H1 (cell line): ENCODE measurements around the gene EGF. TPM values are rescaled to one million over a fixed set of nuclear protein-coding genes. Genes with fewer than 3 reads are reported as not detected.

Source experiments
- CTCF ChIA-PET: fragments of 300-600 bp; sonication (Branson Sonifier 250); formaldehyde crosslinking; loops from one replicate; lab custom pipeline; 2021; ENCODE audit not compliant: partially characterized antibody; lab: Charles Lee
- POLR2A ChIA-PET: fragments of 300-600 bp; sonication (Branson Sonifier 250); formaldehyde crosslinking; loops from one replicate; lab custom pipeline; 2021; ENCODE audit warnings: inconsistent platforms; ENCODE audit not compliant: partially characterized antibody; lab: Charles Lee
- DNase-seq, 2 experiments: peaks; one replicate each; pipeline versions ENCODE4 v3.0.0 to v3.0.0-alpha.2; 2010 to 2022; ENCODE audit warnings: low spot score in 2 of 2, low read depth in 1 of 2, mixed read lengths in 1 of 2
- FAIRE-seq: peaks from 2 replicates; lab custom pipeline; 2011; peaks lifted over from hg19 to GRCh38; lab: Jason Lieb, UNC
- H2AFZ ChIP-seq: 2 replicates; pipeline ENCODE4 v1.8.1; 2012; ENCODE audit warnings: low read length, inconsistent platforms
- H2AK5ac ChIP-seq: 2 replicates; pipeline ENCODE4 v1.6.1; 2013; ENCODE audit warnings: low read depth, low read length
- H2BK120ac ChIP-seq: replicated peaks from 2 replicates; pipeline ENCODE3; 2013; ENCODE audit warnings: low read depth, low read length, inconsistent platforms
- H2BK12ac ChIP-seq: 2 replicates; pipeline ENCODE4 v1.6.1; 2013; ENCODE audit warnings: low read depth, low read length
- H2BK15ac ChIP-seq: 2 replicates; pipeline ENCODE4 v1.6.1; 2013; ENCODE audit warnings: low read length
- H2BK20ac ChIP-seq: 2 replicates; pipeline ENCODE4 v1.6.1; 2013; ENCODE audit warnings: low read length
- H2BK5ac ChIP-seq: 2 replicates; pipeline ENCODE4 v1.6.1; 2013; ENCODE audit warnings: low read depth, low read length
- H3K14ac ChIP-seq: 2 replicates; pipeline ENCODE4 v1.6.1; 2013; ENCODE audit warnings: inconsistent platforms; ENCODE audit not compliant: insufficient read length
- H3K18ac ChIP-seq: 2 replicates; pipeline ENCODE4 v1.6.1; 2013; ENCODE audit warnings: low read length; ENCODE audit errors: extremely low read depth
- H3K23ac ChIP-seq: 2 replicates; pipeline ENCODE4 v1.6.1; 2013; ENCODE audit warnings: inconsistent platforms; ENCODE audit not compliant: insufficient read length
- H3K23me2 ChIP-seq: 2 replicates; pipeline ENCODE4 v1.6.1; 2013; ENCODE audit warnings: low read depth, low read length
- H3K27ac ChIP-seq: 2 replicates; pipeline ENCODE4 v1.6.1; 2011; ENCODE audit warnings: low read depth, low read length, inconsistent platforms
- H3K27me3 ChIP-seq, 4 experiments: replicated peaks in 1 of 4; 1 replicate in 1 of 4; 2 replicates in 3 of 4; pipeline versions ENCODE4 v1.6.1 to v1.8.1; 2011 to 2013; ENCODE audit warnings: low read length in 3 of 4, mild to moderate bottlenecking in 3 of 4, inconsistent platforms in 2 of 4, mixed read lengths in 2 of 4, moderate library complexity in 1 of 4; ENCODE audit not compliant: control insufficient read depth in 3 of 4, insufficient read depth in 3 of 4; ENCODE audit errors: extremely low read depth in 1 of 4
- H3K36me3 ChIP-seq, 4 experiments: 2 replicates each; pipeline versions ENCODE4 v1.6.1 to v1.8.1; 2011 to 2013; ENCODE audit warnings: mild to moderate bottlenecking in 4 of 4, low read length in 3 of 4, moderate library complexity in 2 of 4, control low read depth in 1 of 4, inconsistent platforms in 1 of 4; ENCODE audit not compliant: insufficient read depth in 4 of 4, control insufficient read depth in 2 of 4
- H3K4ac ChIP-seq: replicated peaks from 2 replicates; pipeline ENCODE3; 2013; ENCODE audit warnings: low read length, low read depth, mixed read lengths, inconsistent platforms; ENCODE audit not compliant: insufficient read length
- H3K4me1 ChIP-seq, 4 experiments: replicated peaks in 1 of 4; 1 replicate in 1 of 4; 2 replicates in 3 of 4; pipeline versions ENCODE4 v1.6.1 to v1.8.1; 2011 to 2013; ENCODE audit warnings: low read length in 3 of 4, inconsistent platforms in 2 of 4, mixed read lengths in 1 of 4; ENCODE audit not compliant: insufficient read depth in 4 of 4, control insufficient read depth in 3 of 4
- H3K4me2 ChIP-seq, 2 experiments: 2 replicates each; pipeline versions ENCODE4 v1.6.1 to v1.8.1; 2011 to 2013; ENCODE audit warnings: low read depth in 2 of 2, low read length in 2 of 2, control low read depth in 1 of 2, inconsistent platforms in 1 of 2, mild to moderate bottlenecking in 1 of 2; ENCODE audit not compliant: insufficient read depth in 1 of 2
- H3K4me3 ChIP-seq, 4 experiments: fragments of 200-600, 300-600 bp in 1 of 4; sonication (generic), shearing (Covaris generic), sonication (Bioruptor Twin) in 1 of 4; 2 replicates each; pipeline versions ENCODE4 v1.5.1 to v1.8.1; 2011 to 2016; ENCODE audit warnings: low read length in 4 of 4, low read depth in 3 of 4, control low read depth in 2 of 4, inconsistent platforms in 2 of 4, mild to moderate bottlenecking in 2 of 4, mixed read lengths in 1 of 4, moderate library complexity in 1 of 4; ENCODE audit not compliant: insufficient read depth in 2 of 4; ENCODE audit errors: extremely low read depth in 1 of 4
- H3K56ac ChIP-seq: replicated peaks from 2 replicates; pipeline ENCODE3; 2013; ENCODE audit warnings: low read depth, mild to moderate bottlenecking, mixed read lengths, low read length, inconsistent platforms; ENCODE audit not compliant: insufficient read length
- H3K79me1 ChIP-seq: 2 replicates; pipeline ENCODE4 v1.6.1; 2013; ENCODE audit warnings: low read depth, low read length, control low read depth
- H3K79me2 ChIP-seq, 2 experiments: 2 replicates each; pipeline versions ENCODE4 v1.6.1 to v1.8.1; 2012 to 2013; ENCODE audit warnings: low read length in 2 of 2, mild to moderate bottlenecking in 2 of 2, inconsistent platforms in 1 of 2; ENCODE audit not compliant: insufficient read depth in 2 of 2, control insufficient read depth in 1 of 2
- H3K9ac ChIP-seq, 4 experiments: replicated peaks in 1 of 4; 1 replicate in 1 of 4; 2 replicates in 3 of 4; pipeline versions ENCODE4 v1.6.1 to v1.8.1; 2011 to 2013; ENCODE audit warnings: low read depth in 3 of 4, low read length in 3 of 4, control low read depth in 2 of 4, mild to moderate bottlenecking in 2 of 4, moderate library complexity in 2 of 4, inconsistent platforms in 1 of 4; ENCODE audit errors: extremely low read depth in 1 of 4
- H3K9me3 ChIP-seq, 2 experiments: 2 replicates each; pipeline versions ENCODE4 v1.6.1 to v1.8.1; 2012 to 2013; ENCODE audit warnings: mild to moderate bottlenecking in 2 of 2, moderate library complexity in 2 of 2, control low read depth in 1 of 2, inconsistent platforms in 1 of 2, low read depth in 1 of 2, low read length in 1 of 2, mixed read lengths in 1 of 2; ENCODE audit not compliant: insufficient read depth in 2 of 2
- H4K20me1 ChIP-seq, 2 experiments: replicated peaks in 1 of 2; 2 replicates each; pipeline versions ENCODE3 to v1.8.1; 2011 to 2013; ENCODE audit warnings: inconsistent platforms in 2 of 2, low read length in 2 of 2, mild to moderate bottlenecking in 1 of 2; ENCODE audit not compliant: insufficient read depth in 2 of 2, control insufficient read depth in 1 of 2
- H4K5ac ChIP-seq: 2 replicates; pipeline ENCODE4 v1.6.1; 2013; ENCODE audit warnings: low read length, low read depth, mixed read lengths, inconsistent platforms; ENCODE audit not compliant: insufficient read length
- H4K8ac ChIP-seq: 2 replicates; pipeline ENCODE4 v1.8.0; 2013; ENCODE audit warnings: mild to moderate bottlenecking, moderate library complexity, low read length, inconsistent platforms; ENCODE audit not compliant: insufficient read depth; ENCODE audit errors: extremely low read depth
- H4K91ac ChIP-seq: replicated peaks from 2 replicates; pipeline ENCODE3; 2013; ENCODE audit warnings: low read length, mixed read lengths, inconsistent platforms; ENCODE audit not compliant: insufficient read length
- CEBPB ChIP-seq: IDR thresholded peaks from 2 replicates; pipeline ENCODE4 v1.6.1; 2012; ENCODE audit warnings: low read depth, low read length
- SIX5 ChIP-seq: IDR thresholded peaks from 2 replicates; pipeline ENCODE4 v1.6.1; 2011; ENCODE audit warnings: mild to moderate bottlenecking, low read depth, low read length
- WGBS, 2 experiments: shearing (Covaris generic) in 1 of 2; methylation state at CpG; one replicate each; pipeline versions ENCODE4 v1.1.6 to v1.1.7; 2013 to 2015; ENCODE audit warnings: low lambda C conversion rate in 2 of 2, mixed read lengths in 2 of 2, inconsistent platforms in 1 of 2, low coverage in 1 of 2, missing lambda C conversion rate in 1 of 2; ENCODE audit not compliant: insufficient replicate concordance in 2 of 2, insufficient coverage in 1 of 2, insufficient read length in 1 of 2; ENCODE audit errors: extremely low coverage in 1 of 2, missing lambda C conversion rate in 1 of 2; 5-methylcytosine and 5-hydroxymethylcytosine counted together
- polyA plus RNA-seq, 7 experiments: library from polyadenylated mRNA; depleted of rRNA in 3 of 7; stranded (reverse) in 5 of 7; unstranded in 2 of 7; fragments of >200 nt in 5 of 7; fragments of 200-250 nt in 2 of 7; gene quantifications; 1 replicate in 5 of 7; 2 replicates in 1 of 7; 4 replicates in 1 of 7; pipeline versions ENCODE4 v1.2.1 to v1.2.3, GENCODE V29; 2011 to 2013; ENCODE audit warnings: missing spikeins in 2 of 7, mixed read lengths in 2 of 7
- total RNA-seq: library from RNA; stranded (reverse); fragmentation: NEBNext Ultra II Directional; extraction: Animal tissue kit (Norgen Biotek cat#: 25700); gene quantifications from 2 replicates; pipeline ENCODE4 v1.2.1, GENCODE V29; 2021

Gene EGF
- total and polyA plus RNA-seq, 2 of the 8 experiments (the other 6 are each of a cell fraction or from before 2014, with no cell fraction given), result 1.5 to 2.6 TPM

- Histone ChIP-seq H2AK5ac (no peak overlapping the region), H4K91ac (no peak overlapping the region), H3K4me3 (no peak overlapping the region), H3K9me3 (no peaks in the 10 kb centered on the region), H3K27me3 (no peaks in the 10 kb centered on the region), H4K20me1 (no peaks in the 10 kb centered on the region), H3K4me1 (no peaks in the 10 kb centered on the region), H3K4ac (no peak overlapping the region), H3K23ac (no peak overlapping the region), H4K5ac (no peak overlapping the region), H3K56ac (no peak overlapping the region), H2BK15ac (no peak overlapping the region), H2BK5ac (no peak overlapping the region), H4K8ac (no peak overlapping the region), H3K4me2 (no peak overlapping the region), H3K9ac (no peak overlapping the region), H3K23me2 (no peaks in the 10 kb centered on the region; the same call in 1 of the 2 replicates), H3K14ac (no peak overlapping the region), H2BK120ac (no peak overlapping the region), H2AFZ (no peak overlapping the region), H3K36me3 (no peaks in the 10 kb centered on the region), H2BK20ac (no peak overlapping the region), H3K79me2 (no peaks in the 10 kb centered on the region), H2BK12ac (no peak overlapping the region), H3K79me1 (no peaks in the 10 kb centered on the region), H3K27ac (no peak overlapping the region), H3K18ac (no peak overlapping the region)
- FAIRE-seq (no peak), DNase-seq (no peak)
- WGBS, 2 experiments, result 88% methylated on average over 4 of the region's 7 CpGs; no CpG with 5 or more reads in 1 of the 2 experiments
- POLR2A ChIA-PET, result no interaction called here
- TF ChIP-seq SIX5, result no peak
- 0 out of 2 replicates have a peak, but pooled peaks have one; percentile 33 for TF ChIP-seq CEBPB
- CTCF ChIA-PET, result interaction anchor here (1.0 to 2.5 kb wide), 3 partner anchors 10 to 27 kb away, joined by 4 to 7 read pairs (median 7); no protein-coding TSS in a partner anchor
These were observed 119.9 kb downstream of the EGF start for GRCh38 chr4:110032603-110033002.
